Left colon (tissue), 2 donors: Measurements from ENCODE around the gene LENEP. TPM values are rescaled to one million over a fixed set of nuclear protein-coding genes. Genes with fewer than 3 reads are reported as not detected.
"Not testable (repeated sequence)": the region's sequence is repeated elsewhere in the genome, so short reads cannot be mapped to it uniquely, and the experiment has no call there.

Experiments used
- ATAC-seq: fragments of 200-7000 bp; cut with Tn5 transposase; one replicate; pipeline ENCODE4 v1.9.1; 2020; ENCODE audit warnings: mild to moderate bottlenecking, moderate library complexity
- DNase-seq, 2 donors: peaks; one replicate each; pipeline ENCODE4 v3.0.0-alpha.2; 2020
- intact Hi-C, 2 donors: fragments of 100-400 bp; cut with DNase I in 1 of 2; cut with micrococcal nuclease in 1 of 2; formaldehyde crosslinking; loops; one replicate each; pipeline versions ENCODE4 v1.11.2 to v1.14.0; 2022; cut with DNase I, micrococcal nuclease
- total RNA-seq, 2 donors: library from RNA; stranded (reverse); fragmentation: NEBNext Ultra II Directional; extraction: Animal tissue kit (Norgen Biotek cat#: 25700); gene quantifications; one replicate each; pipeline ENCODE4 v1.2.1, GENCODE V29; 2021
- donor health status: DM: no; HTN: no; CAD: no.
- donor health status: DM: yes; HTN: yes; CAD: no.

Gene LENEP
- total RNA-seq, 2 donors from 2014 or later, result 0.52 TPM; not detected in 1

DNA sequence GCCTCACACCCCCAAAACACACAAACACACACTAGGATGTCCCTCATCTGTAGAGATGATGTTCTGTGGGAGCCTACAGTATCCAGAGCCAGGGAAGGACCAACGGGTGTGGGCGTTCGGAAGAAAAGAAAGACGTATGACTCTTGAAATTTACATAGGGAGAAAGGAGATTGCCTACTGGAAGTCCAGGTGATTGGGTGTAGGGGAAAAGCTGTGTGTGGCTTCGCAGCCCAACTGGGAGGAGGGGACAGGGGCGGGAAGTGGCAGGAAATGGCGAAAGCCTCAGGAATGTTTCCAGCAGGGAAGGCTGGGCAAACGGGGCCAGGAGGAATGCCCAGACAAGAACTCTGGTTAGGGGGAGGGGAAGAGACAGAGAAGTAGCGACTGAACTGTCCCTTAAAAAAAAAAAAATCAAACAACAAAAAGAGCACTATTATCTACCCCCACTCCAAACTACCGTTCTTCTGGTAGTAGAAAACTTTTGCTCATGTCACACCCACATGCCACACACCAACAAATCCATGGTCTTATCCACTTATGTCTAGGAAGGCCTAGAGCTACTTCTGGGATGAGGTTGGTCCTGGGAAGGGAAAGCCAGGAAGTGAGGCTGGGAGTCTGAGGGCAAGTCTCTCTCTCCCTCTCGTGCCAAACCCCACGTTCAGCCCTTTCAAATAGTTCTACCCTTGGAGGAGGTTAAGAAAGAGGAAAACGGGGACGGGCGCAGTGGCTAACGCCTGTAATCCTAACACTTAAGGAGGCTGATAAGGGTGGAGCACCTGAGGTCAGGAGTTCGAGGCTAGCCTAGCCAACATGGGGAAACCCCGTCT, 20.7 kb upstream of the LENEP start:
- ATAC-seq (peak; percentile 2), DNase-seq (peak; percentile 49 to 81)
- intact Hi-C loops, result no loop called here

DNA sequence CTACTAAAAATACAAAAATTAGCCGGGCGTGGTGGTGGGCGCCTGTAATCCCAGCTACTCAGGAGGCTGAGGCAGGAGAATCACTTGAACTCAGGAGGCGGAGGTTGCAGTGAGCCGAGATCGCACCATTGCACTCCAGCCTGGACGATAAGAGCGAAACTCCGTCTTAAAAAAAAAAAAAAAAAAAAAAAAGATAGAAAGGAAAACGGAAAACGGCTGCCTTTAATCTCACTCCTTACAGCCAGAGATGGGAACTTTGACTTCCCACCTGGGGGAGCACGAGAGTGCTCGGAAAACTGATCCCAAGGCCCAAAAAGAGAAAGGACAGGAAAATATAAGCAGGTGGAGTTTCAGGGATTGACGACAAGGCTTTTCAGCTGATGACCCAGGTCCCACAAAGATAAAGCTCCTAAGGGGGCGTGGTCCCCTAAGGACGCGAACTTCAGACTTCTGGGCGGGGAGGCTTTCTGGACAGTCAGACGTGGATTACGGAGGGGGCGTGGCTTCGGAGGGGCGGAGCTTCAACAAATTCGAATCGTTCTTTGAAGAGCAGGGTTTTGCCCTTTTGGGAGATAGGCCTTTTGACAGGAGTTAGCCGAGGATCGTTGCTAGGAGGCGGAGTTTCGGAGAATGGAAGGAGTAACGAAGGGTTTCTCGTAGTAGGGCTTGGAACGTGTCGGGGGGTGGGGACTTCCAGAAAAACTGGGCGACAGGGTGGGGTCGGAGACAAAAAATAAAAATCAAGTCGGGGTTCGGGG, 19.9 kb upstream of the LENEP start:
- intact Hi-C loops, result no loop called here
- DNase-seq, result peak; percentile 99
- ATAC-seq, result peak; percentile 69

DNA sequence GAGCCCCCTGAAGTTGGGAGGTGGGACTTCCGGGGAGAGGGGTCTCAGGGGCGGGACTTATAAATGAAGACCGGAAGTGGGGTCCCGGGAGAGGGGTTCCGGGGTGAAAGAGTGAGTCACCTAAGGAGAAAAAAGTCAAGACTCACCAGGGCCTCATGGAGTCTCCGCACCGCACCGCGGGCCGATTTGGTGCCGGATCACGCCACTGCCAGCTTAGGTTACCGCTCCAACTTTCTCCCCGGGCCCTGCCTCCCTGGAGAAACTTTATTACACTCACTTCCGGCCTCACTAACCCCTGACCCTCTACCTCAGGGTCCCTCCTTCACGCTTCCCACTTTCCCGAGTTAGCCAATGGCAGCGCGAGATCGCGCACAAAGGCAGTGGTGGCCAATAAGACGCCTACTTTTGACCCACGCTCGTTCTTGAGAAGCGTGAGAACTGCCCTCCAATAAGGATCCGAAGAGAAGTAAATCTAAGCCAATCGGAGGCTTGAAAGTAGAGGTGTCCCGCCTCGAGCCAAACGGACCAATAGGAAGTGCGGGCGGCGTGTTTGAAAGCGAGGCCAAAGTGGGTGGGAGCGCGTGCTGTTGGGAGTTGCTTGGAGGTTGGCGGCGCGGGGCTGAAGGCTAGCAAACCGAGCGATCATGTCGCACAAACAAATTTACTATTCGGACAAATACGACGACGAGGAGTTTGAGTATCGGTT, 19.1 kb upstream of the LENEP start, which contains the start of gene CKS1B:
CKS1B (plus strand) TSS at position 580 of the 706 bp plus-strand sequence; CDS start at position 645, 65 bp downstream.
- DNase-seq (peak; percentile 97 to 99), ATAC-seq (peak; percentile 78)
- intact Hi-C loops, result no loop called here

DNA sequence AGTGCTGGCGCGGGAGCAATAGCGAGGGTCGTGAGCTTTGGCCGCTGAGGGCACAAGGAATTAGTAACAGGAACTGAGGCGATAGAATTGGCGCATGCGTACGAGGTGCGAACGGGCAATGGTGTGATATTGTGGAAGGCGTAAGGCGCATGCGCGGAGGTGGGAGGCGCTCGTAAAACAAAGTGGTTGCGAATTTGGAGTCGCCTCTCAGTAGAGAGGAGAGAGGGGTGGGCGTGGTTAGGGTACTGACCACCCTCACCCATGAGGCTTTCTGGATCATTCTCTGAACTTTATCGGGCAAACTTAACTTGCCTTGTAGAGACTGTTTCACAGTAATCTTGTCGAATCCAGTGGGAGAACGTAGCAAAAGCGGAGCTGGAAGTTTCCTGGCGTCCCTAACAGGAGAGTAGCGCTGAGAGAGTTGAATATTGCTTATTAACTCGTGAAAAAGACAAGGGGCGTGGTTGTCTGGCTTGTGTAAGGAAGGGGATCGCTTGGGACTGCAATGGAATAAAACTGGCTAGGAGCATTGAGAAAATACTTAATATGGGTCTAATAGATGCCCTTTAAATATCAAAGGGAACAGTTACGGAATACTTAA, 18.5 kb upstream of the LENEP start:
- peak; percentile 94 to 95 for DNase-seq
- ATAC-seq, result peak; percentile 48
- intact Hi-C loops, result no loop called here

DNA sequence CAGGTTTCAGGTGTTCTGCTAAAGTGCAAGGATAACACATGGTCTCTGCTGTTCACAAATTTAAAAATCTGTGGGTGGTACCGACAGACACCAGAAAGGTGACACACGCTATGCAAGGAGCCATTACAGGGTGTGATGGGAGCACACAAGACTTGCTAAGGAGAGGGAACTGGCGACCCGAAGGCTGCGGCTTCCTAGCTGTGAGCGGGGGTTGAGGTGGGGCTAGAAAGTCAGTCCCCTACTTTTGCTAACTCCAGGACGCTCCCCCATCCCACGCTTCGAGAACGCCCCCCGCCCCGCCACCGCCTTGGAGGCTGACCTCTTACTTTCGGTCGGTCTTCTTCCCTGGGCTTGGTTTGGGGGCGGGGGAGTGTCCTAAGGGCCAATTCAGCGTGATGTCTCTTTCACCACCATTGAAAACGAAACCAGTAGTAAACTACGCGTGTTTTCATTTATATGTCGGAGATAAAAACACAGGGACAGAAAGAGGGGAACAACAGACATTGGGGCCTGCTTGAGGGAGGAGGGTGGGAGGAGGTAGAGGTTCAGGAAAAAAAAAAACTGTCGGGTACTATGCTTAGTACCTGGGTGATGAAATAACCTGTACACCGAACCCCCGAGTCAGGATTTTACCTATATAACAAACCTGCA, 17.9 kb upstream of the LENEP start:
- DNase-seq (peak; percentile 82 to 84), ATAC-seq (peak; percentile 14)
- intact Hi-C loops, result no loop called here

DNA sequence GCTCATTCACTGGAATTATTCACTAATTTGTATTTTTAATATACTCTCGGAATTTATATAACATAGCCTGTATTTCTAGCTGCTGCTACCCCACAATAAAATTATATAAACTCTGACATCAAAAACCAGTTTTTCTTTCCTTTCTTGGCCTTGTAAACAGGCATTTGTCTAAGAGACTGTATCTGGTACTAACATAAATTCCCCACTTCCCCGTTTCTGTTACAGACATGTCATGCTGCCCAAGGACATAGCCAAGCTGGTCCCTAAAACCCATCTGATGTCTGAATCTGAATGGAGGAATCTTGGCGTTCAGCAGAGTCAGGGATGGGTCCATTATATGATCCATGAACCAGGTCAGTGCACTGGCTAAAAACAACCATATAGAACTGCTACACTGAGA, 15.6 kb upstream of the LENEP start:
- intact Hi-C loops, ATAC-seq: not testable (repeated sequence)

DNA sequence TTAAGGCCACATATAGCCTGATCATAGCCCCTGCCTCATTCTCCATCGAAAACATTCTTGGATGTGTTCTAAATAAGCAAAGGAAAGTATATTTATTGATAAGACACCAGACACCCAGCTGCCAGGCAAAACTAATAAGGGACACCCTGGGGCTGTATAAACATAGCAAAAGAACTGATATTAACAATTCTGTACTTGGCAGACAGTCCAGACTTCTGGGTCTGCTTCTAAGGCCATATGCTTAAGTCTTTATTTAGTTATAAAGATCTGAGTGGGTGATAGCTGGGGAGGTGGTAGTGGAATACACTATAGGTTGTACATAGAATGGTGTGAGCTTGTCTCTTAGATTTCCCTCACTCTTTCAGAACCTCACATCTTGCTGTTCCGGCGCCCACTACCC, 15.0 kb upstream of the LENEP start:
- DNase-seq (no peak), ATAC-seq (no peak)
- intact Hi-C loops, result no loop called here

More for the DNA sequence above, 15.6 kb upstream of the LENEP start:
- DNase-seq, result not testable (repeated sequence)

DNA sequence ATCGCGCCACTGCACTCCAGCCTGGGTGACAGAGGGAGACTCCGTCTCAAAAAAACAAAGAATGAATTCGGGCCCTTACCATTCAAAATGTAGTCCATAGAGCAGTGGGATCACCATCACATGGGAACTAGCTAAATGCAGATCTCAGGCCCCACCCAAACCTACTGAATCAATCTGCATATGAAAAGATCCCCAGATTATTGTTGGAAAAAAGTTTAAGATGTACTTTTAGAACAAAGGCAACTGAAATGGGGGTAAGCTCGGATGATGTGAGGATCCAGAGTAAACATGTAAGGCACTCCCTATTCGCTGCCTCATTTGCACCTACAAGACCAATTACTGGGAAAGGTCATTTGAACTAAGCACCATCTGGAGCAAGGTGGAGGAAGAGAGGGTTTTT, 11.0 kb upstream of the LENEP start:
- no peak for ATAC-seq
- no peak for DNase-seq
- intact Hi-C loops, result no loop called here

DNA sequence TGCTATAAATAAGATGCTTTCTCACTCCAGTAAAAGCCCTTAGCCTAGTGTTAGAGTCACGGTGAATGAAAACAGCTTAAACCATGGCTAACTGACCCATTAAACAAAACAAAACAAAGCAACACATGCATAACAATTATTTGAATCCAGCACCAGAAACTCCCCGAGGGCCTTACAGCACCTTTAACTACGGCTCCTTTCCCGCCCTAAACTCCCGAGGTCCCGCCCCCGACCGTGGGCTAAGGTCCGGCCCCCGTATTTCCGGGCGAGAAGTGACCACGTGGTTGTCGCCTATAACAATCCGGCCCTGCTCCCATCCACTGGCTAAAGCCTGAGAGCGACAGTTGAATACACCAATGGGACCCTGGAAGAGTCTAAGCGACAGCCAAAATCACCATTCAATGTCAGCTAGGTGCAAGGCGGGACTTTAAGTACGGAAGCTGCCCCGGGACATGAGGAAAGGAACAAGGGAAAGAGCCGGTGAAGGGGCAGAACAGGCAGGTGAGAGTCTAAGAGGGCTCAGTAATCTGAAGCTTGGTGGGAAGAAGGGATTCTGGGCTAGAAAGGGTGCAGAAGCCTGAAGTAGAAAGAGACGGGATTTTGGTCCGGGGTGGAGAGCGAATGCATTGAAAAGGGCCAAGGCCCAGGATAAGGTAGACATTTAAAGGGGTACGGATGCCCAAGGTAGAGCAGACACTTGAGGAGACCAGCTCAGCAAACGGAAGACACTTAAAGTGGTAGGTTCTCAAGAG, 10.3 kb upstream of the LENEP start, which contains the start of gene FLAD1:
FLAD1 (plus strand) TSS at position 448 of the 752 bp plus-strand sequence. CDS start 351 bp downstream, outside the sequence.
- intact Hi-C loops, result no loop called here
- DNase-seq (peak; percentile 95 to 98), ATAC-seq (peak; percentile 99)

DNA sequence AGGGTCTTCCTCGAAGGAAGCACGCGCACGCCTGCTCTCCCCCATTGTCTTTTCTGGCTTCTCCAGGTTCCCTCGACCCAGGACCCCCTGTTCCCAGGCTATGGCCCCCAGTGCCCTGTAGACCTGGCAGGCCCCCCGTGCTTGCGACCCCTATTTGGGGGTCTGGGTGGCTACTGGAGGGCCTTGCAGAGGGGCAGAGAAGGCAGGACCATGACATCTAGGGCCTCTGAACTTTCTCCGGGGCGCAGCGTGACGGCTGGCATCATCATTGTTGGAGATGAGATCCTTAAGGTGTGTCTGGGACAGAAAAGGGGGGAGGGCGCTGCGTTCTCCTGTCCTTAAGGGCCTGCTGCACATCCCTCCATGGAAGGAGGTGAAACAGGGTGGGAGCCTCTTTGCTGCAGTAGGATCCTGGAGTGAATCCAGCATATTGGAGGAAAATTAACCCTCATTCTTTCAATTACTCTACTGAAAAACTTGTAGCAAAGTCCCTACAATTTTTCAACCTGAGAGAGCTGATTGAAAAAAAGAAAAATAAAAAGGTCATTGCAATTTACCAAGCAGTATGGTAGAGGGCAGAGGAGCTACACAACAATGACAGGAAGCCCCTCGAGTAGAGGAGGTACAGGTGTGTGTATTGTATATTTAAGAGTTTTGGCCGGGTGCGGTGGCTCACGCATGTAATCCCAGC, 9.5 kb upstream of the LENEP start:
- intact Hi-C loops, result no loop called here
- peak; percentile 15 for ATAC-seq
- no peak for DNase-seq

DNA sequence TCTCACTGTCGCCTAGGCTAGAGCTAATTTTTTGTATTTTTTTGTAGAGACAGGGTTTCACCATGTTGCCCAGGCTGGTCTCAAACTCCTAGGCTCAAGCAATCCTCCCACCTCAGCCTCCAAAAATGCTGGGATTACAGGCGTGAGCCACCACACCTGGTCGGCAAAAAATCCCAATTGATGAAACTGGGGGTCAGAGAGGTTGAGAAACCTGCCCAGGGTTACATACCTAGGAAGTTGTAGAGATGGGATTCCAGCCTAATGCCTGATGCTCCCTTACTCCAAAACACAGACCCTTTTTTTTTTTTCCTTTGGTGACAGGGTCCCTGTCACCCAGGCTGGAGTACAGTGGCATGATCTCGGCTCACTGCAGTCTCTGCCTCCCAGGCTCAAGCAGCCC, 6.7 kb upstream of the LENEP start:
- ATAC-seq, intact Hi-C loops, DNase-seq: not testable (repeated sequence)

DNA sequence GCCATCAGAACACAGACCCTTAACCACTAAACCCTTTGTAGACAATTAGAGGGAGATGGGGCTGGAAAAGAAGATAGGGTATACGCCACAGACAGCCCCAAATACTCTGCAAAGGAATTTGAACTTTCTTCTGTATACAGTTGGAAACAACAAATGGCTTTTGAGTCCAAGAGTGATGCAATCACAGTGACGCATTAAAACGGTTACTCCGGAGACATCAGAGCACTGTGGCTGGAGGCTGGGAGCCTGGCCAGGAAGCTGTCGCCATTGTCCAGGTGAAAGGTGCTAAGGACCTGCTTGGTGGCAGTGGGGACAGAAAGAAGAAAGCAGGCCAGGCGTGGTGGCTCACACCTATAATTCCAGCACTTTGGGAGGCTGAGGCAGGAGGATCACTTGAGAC, 6.1 kb upstream of the LENEP start:
- intact Hi-C loops, result no loop called here
- no peak for DNase-seq
- no peak for ATAC-seq

DNA sequence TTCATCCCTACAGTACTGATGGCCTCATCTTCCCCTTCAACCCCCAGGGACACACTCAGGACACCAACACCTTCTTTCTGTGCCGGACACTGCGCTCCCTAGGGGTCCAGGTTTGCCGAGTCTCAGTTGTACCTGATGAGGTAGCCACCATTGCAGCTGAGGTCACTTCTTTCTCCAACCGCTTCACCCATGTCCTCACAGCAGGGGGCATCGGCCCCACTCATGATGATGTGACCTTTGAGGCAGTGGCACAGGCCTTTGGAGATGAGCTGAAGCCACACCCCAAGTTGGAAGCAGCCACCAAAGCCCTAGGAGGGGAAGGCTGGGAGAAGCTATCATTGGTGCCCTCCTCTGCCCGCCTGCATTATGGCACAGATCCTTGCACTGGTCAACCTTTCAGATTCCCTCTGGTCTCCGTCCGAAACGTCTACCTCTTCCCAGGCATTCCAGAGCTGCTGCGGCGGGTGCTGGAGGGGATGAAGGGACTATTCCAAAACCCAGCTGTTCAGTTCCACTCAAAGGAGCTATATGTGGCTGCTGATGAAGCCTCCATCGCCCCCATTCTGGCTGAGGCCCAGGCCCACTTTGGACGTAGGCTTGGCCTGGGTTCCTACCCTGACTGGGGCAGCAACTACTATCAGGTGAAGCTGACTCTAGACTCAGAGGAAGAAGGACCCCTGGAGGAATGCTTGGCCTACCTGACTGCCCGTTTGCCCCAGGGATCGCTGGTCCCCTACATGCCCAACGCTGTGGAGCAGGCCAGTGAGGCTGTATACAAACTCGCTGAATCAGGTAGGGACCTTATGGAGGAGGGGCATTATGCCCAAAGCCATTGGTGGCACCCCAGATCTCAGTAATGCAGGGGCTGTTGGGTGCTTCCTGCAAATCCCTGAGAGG, 5.1 kb upstream of the LENEP start:
- ATAC-seq (no peak), DNase-seq (no peak)
- intact Hi-C loops, result no loop called here

DNA sequence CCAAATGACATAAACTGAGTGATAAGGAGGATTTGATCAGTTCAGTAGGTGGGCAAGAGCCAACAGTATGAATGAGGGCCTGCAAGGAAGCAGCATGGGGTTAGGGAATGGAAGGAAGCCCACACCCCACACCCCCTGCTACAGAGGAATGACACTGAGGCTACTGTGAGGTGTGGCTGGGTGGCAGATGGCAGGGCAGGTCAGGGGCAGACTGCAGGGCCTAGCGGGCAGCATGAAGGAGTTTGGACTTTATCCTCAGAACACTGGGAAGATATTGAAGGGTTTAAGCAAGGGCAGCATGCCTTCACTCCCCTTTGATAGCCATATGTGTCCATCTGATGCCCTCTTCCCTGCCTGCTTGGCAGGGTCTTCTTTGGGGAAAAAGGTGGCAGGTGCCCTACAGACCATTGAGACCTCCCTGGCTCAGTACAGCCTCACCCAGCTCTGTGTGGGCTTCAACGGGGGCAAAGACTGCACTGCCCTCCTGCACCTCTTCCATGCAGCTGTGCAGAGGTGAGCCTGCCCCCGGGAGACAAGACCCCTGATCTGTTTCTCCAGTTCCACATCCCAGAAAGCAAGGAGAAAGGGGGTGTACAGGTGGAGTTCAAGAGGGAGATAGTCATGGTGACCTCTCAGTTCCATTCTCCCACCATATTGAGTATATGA, 4.1 kb upstream of the LENEP start:
- intact Hi-C loops, result no loop called here
- ATAC-seq (peak; percentile 74), DNase-seq (no peak)

DNA sequence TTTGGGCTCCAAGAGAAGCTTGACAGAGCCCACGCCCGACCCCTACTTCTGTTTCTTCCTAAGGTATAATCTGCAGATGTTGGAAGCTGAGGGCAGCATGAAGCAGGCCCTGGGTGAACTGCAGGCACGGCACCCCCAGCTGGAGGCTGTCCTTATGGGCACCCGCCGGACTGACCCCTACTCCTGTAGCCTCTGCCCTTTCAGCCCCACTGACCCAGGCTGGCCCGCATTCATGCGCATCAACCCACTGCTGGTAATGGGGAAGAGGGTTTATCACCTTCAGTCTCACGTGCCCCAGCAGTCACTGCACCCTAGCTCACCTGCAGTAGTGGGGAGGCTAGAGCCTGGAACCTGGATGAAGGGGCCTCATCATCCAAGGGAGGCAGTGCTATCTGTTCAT, 3.1 kb upstream of the LENEP start:
- intact Hi-C loops, result no loop called here
- DNase-seq (no peak), ATAC-seq (no peak)
